GM18508 (cell line): Measurements from ENCODE around the gene STAT4.
A peak's percentile ranks its signal among the peaks of the same experiment; 100 is the strongest.

Source experiments
- ATAC-seq: cut with Tn5 transposase; IDR thresholded peaks from one replicate; pipeline ENCODE4 v1.9.1; 2021; ENCODE audit warnings: moderate number of reproducible peaks; ENCODE audit not compliant: insufficient read depth, unreplicated experiment

STAT4 gene

GRCh38 chr2:191150600-191151330 lies at the start of gene STAT4:
Gene STAT4 (minus strand): TSS chr2:191150994. CDS start chr2:191148203, 2,791 bp downstream.
- ATAC-seq, result peak; percentile 92

- no peak for ATAC-seq
These were observed 49.2 kb upstream of the STAT4 start for GRCh38 chr2:191199929-191200512.

- ATAC-seq, result no peak
These were observed 47.5 kb upstream of the STAT4 start for GRCh38 chr2:191198271-191198670.

DNA sequence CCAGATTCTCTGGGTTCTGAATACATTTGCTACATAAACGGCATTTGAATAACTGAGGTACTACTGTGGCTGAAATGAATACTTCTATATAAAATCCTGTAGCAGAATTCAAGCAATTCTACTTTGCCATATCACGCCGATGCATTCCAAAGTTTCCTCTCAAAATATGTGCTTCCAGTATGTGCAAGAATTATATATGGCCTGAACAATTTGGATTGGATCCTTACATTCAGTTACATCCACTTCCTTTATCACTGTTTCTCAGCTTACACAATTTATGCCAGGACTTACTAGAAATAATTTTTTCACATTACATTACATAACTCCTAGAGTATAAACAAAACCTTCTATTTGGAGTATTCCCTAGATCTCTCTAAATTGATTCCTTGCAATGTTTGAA lies 46.3 kb upstream of the STAT4 start:
- no peak for ATAC-seq

DNA sequence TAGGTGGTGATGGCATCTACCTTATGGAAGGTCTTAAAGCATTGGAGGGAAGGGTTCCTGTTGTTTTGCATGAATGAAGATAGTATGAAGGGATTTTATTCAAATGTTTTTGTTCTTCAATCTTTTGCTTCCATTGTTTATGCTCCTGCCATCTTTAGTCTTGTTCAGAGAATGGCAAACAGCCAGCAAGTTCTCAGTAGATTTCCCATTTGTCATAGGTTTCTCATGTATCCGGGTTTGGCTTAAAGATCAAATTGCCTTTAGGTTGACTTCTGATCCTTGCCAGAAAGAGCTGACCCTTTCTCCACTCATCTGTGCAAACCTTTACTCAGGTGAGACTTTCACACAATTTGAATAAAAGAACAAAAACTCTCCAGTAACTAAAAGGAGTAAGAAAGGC lies 44.2 kb upstream of the STAT4 start:
- ATAC-seq, result no peak

GRCh38 chr2:191190861-191191552 lies 40.2 kb upstream of the STAT4 start:
- ATAC-seq, result no peak

- no peak for ATAC-seq
These were observed 39.6 kb upstream of the STAT4 start for GRCh38 chr2:191190435-191190834.

GRCh38 chr2:191189112-191189635 lies 38.4 kb upstream of the STAT4 start:
- no peak for ATAC-seq

DNA sequence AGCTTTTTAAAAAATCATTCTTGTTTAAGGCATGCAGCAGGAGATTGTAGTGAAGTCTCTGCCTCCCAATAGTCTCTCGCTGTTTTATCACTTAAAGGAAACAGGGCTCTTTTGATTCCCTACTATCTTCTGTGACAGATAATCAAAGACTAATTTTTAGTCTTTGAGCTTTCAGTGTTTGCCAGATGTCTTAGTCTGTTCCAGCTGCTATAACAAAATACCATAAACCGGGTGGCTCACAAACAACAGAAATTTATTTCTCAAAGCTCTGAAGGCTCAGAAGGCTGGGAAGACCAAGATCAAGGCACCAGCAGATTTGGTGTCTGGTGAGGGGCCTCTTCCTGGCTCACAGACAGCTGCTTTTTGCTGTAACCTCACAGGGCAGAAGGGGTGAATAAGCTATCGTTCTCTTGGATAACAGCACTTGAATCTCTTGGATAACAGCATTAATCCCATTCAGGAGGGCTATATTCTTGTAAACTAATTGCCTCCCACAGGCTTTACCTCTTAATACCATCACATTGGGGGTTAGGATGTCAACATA lies 37.8 kb upstream of the STAT4 start:
- ATAC-seq, result no peak

GRCh38 chr2:191187105-191187829 lies 36.5 kb upstream of the STAT4 start:
- ATAC-seq, result no peak

- ATAC-seq, result no peak
These were observed 33.7 kb upstream of the STAT4 start for GRCh38 chr2:191184457-191184856.

- no peak for ATAC-seq
These were observed 32.7 kb upstream of the STAT4 start for GRCh38 chr2:191183516-191183915.

DNA sequence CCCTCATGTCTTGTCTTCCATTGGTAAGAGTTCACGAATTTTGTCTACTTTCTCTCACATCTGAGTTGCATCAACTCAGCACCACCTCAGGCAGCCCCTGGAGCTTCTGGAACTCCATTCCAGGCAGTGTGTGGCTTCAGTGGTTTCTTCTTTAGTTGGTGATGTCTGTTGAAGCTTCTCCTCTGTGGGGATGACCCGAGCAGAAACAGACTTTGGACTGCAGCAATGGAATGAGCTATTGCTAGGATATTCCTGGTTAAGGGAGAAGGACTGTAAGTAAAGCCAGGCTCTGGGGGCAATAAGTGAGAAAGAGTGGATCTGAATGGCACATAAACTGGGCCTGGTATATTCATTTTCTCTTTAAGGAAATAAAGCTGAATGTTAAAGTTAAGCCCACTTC lies 32.3 kb upstream of the STAT4 start:
- no peak for ATAC-seq

GRCh38 chr2:191180713-191181112 lies 29.9 kb upstream of the STAT4 start:
- no peak for ATAC-seq

DNA sequence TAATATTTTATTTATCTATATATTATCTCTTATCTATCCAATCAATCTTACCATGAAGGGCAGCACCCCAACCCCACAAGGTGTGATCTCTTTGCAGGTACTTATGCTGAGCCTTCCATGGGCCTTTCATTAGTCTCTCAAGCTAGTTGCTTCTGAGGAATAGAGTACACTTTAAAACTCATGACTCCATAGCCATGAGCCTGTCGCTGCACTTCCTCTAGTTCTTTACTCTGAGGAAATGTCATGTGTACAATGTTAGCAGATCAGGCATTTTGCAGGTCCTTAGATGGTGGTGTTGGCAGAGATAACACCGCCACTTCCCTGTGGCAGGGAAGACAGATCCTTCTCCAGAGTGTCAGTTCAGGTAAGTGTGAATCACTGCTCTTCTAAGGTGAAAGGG lies 29.5 kb upstream of the STAT4 start:
- ATAC-seq, result no peak

GRCh38 chr2:191178806-191179514 lies 28.2 kb upstream of the STAT4 start:
- no peak for ATAC-seq

GRCh38 chr2:191177751-191178736 lies 27.2 kb upstream of the STAT4 start:
- ATAC-seq, result no peak

DNA sequence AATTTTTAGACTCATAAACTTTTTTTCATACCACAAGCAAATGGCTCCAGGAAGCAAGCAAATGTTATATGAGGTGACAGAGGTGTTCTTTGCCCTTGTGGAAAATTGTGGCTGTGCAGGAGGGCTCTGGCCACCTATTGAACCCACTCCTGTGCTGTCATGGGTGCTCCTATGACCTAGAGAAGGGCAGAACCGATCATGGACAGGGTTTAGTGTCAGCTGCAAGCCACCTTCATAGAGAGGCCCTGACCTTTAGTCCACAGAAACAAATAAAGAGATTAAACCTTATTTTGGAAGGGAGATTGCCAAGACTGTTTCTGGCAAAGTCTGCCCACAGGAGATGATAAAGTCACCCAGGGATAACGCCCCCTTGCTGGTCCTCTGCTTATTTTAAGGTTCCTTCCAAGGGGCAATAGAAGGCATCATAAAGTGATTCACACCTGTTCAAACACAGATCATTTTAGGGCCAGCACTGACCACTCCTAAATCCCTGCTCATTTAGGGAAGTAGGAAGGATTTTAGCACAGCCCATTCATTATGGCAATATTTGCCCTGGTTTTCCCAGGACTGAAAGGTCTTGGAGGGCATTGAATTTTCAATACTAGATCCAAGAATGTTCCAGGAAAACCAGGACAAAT lies 26.1 kb upstream of the STAT4 start:
- peak; percentile 24 for ATAC-seq
